ENCODE data around the gene GNB5.
"Not testable (repeated sequence)": the region's sequence is repeated elsewhere in the genome, so short reads cannot be mapped to it uniquely, and the experiment has no call there.

GNB5 gene

GRCh38 chr15:52191207-52191606 lies at the start of gene GNB5:
GNB5 (minus strand) TSS chr15:52191392; CDS start chr15:52184676, 6,716 bp downstream.
- DNase-seq = no peak

DNA sequence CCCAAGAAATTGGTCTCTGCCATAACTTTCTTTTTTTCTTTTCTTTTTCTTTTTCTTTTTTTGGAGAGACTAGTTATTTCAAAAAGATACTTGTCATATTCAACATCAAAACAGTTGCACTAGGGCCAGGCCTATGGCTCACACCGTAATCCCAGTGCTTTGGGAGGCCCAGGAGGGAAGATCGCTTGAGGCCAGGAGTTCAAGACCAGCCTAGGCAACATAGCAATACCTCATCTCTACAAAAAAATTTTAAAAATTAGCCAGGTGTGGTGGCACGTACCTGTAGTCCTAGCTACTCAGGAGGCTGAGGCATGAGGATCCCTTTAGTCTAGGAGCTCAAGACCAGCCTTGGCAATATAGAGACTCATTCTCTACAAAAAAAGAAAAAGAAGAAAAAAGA lies 49.0 kb upstream of the GNB5 start:
- DNase-seq = no peak

- DNase-seq = not testable (repeated sequence)
Measured at GRCh38 chr15:52238989-52239525, 47.9 kb upstream of the GNB5 start.

DNA sequence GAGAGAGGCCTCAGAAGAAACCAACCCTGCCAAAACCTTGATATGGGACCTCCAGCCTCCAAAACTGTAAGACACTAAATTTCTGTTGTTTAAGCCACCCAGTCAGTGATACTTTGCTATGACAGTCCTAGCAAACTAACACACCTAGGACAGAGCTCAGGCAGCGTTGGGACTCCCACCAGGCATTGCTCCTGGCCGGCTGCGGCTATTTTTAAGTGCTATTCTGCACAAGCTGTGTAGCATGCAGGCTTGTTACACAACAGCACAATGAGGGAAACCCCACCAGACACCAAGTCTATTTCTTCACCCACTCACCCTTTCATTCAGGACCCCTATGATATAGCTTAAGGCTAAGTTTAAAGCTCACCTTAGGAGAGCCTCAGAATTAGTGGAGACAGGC lies 47.0 kb upstream of the GNB5 start:
- DNase-seq = no peak

GRCh38 chr15:52236013-52236412 lies 44.8 kb upstream of the GNB5 start:
- no peak for DNase-seq

DNA sequence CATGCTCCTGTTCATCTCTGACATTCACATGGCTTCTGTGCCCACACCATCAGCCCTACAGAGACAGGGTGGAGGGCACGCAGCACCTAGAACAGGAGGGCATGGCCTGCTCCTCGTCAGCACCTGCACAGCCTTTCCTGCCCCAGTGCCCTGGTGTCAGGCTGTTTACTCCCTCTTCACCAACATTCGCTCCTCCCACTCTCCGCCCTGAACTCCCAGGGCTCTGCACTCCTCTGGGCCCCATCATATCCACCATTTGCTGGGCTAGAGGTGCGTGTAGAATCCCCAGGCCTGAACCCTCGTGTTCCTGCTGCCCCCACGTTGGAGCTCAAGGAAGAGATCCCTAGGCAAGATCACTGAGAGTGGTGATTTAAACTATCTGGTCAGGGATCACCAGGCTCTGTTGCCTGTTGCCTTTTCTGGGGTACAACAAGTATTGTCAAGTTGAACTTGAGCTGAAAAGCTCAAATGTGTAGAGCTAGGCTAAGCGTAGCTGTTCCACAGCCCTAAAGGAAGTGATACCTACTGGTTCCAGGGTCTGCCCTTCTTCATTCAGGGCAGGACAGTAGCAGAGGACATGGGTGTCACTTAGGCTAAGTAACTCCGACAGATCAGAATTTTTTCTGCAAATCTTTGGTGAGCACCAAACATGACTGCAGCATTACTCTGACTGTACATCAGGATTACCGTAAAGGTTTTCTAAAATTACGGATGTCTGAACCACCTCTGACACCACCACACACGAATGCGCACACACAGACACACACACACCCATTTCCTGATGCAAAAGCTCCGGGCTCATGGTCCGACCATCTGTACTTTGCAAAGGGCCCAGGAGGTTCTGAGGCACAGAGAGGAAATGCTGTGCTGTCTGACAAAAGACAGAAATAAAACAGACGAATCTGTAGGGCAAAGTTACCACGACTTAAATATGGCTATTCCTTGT lies 43.7 kb upstream of the GNB5 start:
- no peak for DNase-seq

DNA sequence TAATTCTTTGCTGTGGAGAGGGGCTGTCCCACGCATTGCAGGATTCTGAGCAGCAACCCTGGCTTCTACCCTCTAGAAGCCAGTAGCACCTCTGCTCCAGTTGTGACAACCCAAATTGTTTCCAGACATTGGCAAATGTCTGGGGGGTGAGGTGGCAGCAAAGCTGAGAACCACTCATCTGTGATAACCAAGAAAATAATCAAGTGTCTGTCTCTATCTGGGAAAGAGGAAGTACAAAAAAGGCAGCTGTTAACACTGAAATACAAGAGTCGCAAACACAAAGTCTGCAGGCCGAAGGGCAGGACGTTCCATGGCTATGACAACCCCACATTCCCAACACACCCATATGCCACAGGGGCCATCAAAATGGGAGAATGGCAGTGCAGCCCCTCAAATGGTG lies 42.2 kb upstream of the GNB5 start:
- DNase-seq = no peak

- DNase-seq = peak; percentile 9
Measured at GRCh38 chr15:52232327-52232726, 41.1 kb upstream of the GNB5 start.

GRCh38 chr15:52230073-52230472 lies 38.9 kb upstream of the GNB5 start:
- no peak for DNase-seq

- no peak for DNase-seq
Measured at GRCh38 chr15:52228921-52229320, 37.7 kb upstream of the GNB5 start.

DNA sequence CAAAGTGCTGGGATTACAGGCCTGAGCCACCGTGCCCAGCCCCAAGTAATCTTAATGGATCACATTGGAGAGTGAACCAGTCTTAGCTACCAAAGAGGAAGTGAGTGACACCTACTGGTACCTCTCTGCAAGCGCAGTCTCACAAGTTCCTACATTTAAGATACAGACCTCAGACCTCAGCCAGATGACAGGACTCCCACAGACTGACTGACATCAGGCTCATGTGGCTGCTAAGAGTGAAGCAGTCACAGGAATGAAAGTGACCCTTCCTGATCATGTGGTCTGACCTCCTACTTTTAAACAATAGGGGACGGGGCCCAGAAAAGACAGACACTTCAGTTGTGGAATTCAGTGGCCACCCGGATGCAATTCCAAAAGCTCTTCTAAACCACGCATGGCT lies 36.3 kb upstream of the GNB5 start:
- DNase-seq = peak; percentile 86

GRCh38 chr15:52225230-52225629 lies 34.0 kb upstream of the GNB5 start:
- DNase-seq = no peak

DNA sequence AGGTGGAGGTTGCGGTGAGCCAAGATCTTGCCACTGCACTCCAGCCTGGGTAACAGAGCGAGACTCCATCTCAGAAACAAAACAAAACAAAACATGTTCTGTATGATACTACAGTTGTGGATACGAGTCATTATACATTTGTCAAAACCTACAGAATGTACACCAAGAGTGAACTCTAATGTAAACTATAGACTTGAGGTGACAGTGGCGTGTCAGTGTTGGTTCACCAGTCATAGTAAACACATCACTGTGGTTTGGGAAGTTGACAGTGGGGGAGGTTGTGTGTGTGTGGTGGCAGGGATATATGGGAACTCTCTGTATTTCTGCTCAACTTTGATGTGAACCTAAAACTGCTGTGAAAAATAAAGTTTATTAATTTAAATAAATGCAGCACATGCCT lies 33.0 kb upstream of the GNB5 start:
- no peak for DNase-seq

DNA sequence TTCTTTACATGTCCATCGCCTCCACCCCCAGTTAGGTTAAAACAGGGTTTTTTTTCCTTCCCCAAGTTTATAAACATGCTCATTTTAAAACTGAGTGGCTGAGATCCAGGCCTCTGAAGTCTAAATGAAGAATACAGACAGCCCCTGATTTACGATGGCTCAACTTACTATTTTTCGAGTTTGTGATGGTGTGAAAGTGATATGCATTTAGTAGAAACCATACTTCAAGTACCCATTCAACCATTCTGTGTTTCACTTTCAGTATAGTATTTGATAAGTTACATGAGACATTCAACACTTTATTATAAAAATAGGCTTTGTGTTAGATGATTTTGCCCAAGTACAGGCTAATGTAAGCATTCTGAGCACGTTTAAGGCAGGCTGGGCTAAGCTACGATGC lies 30.5 kb upstream of the GNB5 start:
- DNase-seq = no peak

DNA sequence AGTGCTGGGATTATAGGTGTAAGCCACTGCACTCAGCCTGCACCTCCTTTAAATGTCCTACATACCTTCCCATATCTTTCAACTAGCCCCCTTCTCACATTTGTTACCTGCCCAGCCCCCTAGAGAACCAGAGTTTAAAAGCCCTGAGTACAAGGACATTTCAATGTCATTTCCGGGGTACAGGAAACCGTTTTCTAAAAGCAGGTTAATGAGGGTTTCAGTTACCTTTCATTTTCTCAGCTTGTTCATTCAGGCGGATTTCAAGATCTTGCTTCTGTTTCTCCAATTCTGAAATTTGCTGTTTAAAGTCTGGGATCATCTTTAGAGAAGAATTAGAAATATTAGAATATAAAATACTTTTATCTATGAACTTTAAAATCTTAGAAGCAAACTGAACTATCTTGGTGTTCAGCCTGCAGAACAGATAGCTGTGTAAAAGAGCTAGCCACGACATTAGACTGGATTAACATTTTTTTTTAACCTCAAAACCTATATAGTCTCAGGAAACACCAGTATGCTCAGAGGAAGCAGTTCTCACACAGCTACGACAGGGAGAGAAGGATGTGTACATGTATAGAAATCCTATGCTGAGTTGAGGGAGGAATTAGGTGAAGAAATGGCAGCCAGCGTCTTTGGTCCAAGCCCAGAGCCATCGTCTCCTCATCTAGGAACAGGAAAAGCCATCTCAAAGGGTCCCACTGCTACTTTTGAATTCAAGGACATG lies 29.9 kb upstream of the GNB5 start:
- DNase-seq = no peak

DNA sequence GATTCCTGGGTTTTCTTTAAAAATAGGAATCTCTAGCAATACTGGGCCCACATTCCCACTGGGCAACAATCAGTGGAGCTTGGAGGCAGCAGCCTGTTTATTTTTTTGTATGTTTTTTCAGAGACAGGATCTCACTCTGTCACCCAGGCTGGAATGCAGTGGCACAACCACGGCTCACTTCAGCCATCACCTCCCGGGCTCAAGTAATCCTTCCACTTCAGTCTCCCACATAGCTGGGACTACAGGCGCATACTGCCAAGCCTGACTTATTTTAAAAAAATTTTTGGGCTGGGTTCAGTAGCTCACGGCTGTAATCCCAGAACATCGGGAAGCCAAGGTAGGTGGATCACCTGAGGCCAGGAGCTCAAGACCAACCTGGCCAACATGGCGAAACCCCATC lies 29.1 kb upstream of the GNB5 start:
- DNase-seq = no peak

DNA sequence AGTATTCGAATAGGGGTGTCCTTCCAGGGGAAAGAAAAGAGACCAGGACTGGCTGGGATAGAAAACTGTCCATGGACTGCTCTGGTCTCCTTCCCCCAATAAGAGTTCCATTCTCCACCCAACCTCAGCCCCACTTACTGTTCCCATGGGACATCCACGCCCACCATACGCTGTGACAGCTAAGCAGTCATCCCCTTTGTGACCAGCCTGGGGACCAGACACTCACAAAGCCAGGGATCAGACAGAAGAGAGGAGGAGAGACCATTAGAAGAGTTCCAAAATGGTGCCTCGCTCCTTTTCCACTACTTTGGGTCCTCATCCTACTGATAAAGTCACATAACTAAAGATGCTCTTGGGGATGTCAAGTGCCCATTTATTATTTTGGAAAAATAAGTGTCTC lies 27.6 kb upstream of the GNB5 start:
- DNase-seq = no peak

DNA sequence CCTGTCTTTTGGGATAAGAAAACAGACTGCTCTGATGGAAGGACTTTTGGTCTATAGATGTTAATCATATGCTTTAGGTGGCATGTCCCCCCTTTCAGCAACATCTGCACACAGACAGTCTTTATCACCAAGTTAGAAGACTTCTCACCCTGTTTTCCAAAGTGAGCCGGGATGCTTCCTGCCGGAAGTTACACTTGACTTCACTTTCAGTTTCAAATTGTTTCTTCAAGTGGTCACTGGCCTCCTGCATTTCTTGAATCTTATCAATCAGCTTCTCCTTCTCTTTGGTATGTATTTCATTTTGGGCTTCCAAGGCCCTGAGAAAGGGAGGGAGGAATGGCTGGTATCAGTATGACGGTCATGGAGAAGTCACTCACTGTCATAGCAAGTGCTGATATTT lies 27.2 kb upstream of the GNB5 start:
- no peak for DNase-seq

DNA sequence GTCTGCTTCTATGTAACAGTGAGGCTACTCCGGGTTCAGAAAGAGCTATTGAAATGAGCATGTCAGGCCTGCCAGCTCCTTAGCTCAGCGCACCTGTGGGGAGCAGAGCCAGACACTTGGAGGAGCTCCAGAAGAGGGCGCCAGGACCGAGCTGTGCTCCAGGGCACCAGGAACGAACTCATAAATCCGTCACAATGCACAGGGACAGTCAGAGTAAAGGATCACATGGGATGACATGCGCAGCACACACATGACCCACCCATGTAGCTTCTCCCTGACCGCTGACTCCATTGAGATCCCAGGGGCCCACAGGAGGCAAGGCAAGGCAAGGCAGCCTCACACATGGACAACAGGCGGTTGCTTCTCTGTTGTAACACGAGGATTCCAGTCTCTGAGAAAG lies 26.0 kb upstream of the GNB5 start:
- no peak for DNase-seq

GRCh38 chr15:52214553-52214952 lies 23.4 kb upstream of the GNB5 start:
- no peak for DNase-seq

GRCh38 chr15:52213206-52213605 lies 22.0 kb upstream of the GNB5 start:
- no peak for DNase-seq

DNA sequence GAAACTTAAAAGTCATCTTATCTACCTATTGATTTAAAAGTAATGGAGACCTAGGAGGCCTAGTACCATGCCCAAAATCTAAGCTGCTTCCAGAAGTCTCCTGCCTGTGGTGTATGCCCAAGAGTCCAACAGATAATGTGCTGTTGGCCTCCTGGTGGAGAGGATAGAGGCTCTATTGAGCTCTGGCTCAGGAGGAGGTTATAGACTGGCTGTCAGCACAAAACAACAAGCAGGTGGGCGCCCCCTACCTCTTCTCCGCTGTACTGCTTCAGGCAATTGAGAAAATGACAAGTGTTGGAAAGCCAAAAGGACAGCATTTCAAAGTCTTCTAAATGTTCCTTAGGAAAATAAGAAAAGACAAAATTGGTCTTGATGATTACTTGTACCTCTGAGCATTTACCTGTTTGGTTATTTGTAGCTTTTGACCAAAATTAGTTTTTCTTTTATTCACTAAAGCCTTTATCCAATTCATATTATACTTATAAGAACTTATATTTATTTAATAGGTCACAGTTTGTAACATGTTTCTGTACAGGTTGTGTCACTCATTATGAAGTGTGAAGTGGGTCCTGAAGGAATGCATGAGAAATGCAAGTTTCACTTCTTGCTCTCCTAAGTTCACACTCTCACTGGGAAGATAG lies 17.2 kb upstream of the GNB5 start:
- DNase-seq = peak; percentile 74

DNA sequence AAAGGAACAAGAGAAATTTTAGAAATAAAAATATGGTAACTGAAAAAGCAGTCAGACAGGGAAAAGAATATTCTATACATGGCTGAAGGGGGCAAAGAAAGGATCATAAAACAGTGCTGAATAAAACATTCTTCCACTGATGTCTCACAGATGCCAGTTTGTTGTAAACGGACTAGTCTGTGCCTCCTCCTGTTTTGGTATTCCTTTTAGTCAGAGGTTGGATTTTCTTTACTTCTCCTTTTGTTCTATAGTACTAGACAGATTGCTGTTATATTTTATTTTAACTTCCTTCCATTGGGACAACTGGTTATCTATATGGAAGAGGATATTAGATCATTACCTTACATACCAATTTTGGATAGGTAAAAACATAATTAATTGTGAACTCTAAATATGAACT lies 16.0 kb upstream of the GNB5 start:
- DNase-seq = no peak

DNA sequence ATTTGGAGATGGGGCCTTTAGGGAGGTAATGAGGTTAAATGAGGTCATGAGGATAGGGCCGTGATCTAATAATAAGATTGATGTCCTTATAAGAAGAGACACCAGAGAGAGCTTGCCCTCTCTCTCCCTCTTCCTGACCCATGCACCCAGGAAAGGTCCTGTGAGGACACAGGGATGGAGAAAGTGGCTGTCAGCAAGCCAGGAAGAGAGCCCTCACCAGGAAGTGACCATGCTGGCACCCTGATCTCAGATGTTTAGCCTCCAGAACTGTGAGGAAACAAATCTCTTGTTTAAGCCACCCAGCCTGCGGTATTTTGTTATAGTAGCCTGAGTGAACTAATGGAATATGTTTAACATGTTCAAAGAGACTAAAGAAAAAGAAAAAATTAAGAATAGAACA lies 15.3 kb upstream of the GNB5 start:
- DNase-seq = no peak

Data from hematopoietic multipotent progenitor cell treated with erythropoietin and hydrocortisone succinate and interleukin-3 and kit ligand, for 8 days (in vitro differentiated cells).